ENCODE data around the gene SLC17A3.

DNA sequence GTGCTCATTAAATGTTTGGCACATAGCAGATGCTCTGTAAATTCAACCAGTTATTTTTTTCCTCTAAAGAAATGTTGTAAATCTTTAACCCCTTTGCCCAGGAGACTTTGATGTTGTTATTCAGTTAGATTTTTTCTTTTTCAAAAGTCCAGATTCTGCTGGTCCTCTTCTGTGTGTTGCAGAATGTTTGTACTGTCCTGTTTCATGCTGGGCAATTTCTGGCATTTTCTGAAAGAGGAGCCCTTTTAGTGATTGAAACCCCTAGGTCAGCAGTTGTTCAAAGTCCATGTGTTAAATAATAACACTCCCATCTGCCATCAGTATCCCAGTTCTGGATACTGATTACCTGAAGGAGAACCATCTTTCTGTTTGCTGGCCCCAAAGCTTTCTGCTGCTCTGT is 40.9 kb downstream of the SLC17A3 start:
- TF ChIP-seq, protein P1, sequence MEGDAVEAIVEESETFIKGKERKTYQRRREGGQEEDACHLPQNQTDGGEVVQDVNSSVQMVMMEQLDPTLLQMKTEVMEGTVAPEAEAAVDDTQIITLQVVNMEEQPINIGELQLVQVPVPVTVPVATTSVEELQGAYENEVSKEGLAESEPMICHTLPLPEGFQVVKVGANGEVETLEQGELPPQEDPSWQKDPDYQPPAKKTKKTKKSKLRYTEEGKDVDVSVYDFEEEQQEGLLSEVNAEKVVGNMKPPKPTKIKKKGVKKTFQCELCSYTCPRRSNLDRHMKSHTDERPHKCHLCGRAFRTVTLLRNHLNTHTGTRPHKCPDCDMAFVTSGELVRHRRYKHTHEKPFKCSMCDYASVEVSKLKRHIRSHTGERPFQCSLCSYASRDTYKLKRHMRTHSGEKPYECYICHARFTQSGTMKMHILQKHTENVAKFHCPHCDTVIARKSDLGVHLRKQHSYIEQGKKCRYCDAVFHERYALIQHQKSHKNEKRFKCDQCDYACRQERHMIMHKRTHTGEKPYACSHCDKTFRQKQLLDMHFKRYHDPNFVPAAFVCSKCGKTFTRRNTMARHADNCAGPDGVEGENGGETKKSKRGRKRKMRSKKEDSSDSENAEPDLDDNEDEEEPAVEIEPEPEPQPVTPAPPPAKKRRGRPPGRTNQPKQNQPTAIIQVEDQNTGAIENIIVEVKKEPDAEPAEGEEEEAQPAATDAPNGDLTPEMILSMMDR (IDR thresholded peaks at IDR 0.05): no peak
- TF ChIP-seq EZH2 (IDR thresholded peaks at IDR 0.05; ENCODE audit: borderline replicate concordance, insufficient read depth, low read depth, low read length, poor library complexity, severe bottlenecking): no peak
